Breast epithelium (tissue), 4 donors: Measurements from ENCODE around the gene TAL1. TPM values are rescaled to one million over a fixed set of nuclear protein-coding genes. Genes with fewer than 3 reads are reported as not detected.

Source experiments
- DNase-seq, 2 donors: peaks; one replicate each; pipeline ENCODE4 v3.0.0-alpha.2; 2019; ENCODE audit warnings: low spot score in 2 of 2
- H3K27ac ChIP-seq, 2 donors: fragments of 200-600 bp; sonication (generic) in 1 of 2; one replicate each; pipeline ENCODE4 v1.5.1; 2016 to 2019; ENCODE audit warnings: mild to moderate bottlenecking in 1 of 2
- H3K27me3 ChIP-seq, 2 donors: fragments of 200-600 bp; sonication (generic) in 1 of 2; one replicate each; pipeline versions ENCODE4 v1.5.1 to v1.6.0; 2017 to 2019; ENCODE audit warnings: control low read depth in 1 of 2, mild to moderate bottlenecking in 1 of 2
- H3K36me3 ChIP-seq: fragments of 200-600 bp; one replicate; pipeline ENCODE4 v1.5.1; 2019
- H3K4me1 ChIP-seq, 2 donors: fragments of 200-600 bp; sonication (generic); one replicate each; pipeline ENCODE4 v1.5.1; 2016 to 2019; ENCODE audit warnings: control low read depth in 1 of 2
- H3K4me3 ChIP-seq, 3 donors: fragments of 200-600 bp; sonication (generic); 1 replicate in 2 of 3; 2 replicates in 1 of 3; pipeline ENCODE4 v1.5.1; 2016 to 2019; ENCODE audit warnings: mild to moderate bottlenecking in 3 of 3, moderate library complexity in 2 of 3
- H3K9me3 ChIP-seq, 2 donors: fragments of 200-600 bp; sonication (generic) in 1 of 2; one replicate each; pipeline ENCODE4 v1.5.1; 2016 to 2019; ENCODE audit warnings: control low read depth in 1 of 2
- CTCF ChIP-seq, 3 donors: fragments of 450-650 bp; IDR thresholded peaks; one replicate each; pipeline ENCODE4 v1.5.1; 2016 to 2017; ENCODE audit warnings: antibody characterized with exemption in 3 of 3, mild to moderate bottlenecking in 3 of 3, moderate library complexity in 3 of 3
- POLR2A ChIP-seq: fragments of 450-650 bp; IDR thresholded peaks from one replicate; pipeline ENCODE4 v1.6.1; 2016; ENCODE audit warnings: antibody characterized with exemption, mild to moderate bottlenecking, moderate library complexity
- POLR2AphosphoS5 ChIP-seq, 3 donors: sonication (generic); formaldehyde crosslinking; IDR thresholded peaks; one replicate each; pipeline ENCODE4 v1.6.1; 2017; ENCODE audit warnings: antibody characterized with exemption in 3 of 3
- intact Hi-C: fragments of 100-400 bp; cut with DNase I; formaldehyde crosslinking; loops from one replicate; pipeline ENCODE4 v1.15.1; 2023; ENCODE audit warnings: low total_unique reads
- total RNA-seq, 3 donors: library from RNA; depleted of rRNA; stranded (reverse); fragments of >200 nt; gene quantifications; one replicate each; pipeline ENCODE4 v1.1.0, GENCODE V29; 2016

TAL1 gene
- total RNA-seq, 3 donors from 2014 or later = 2.3 to 6.2 (median 5.1) TPM

GRCh38 chr1:47179988-47180563 lies 51.9 kb downstream of the TAL1 start:
- TF ChIP-seq CTCF (IDR thresholded peaks at IDR 0.05) = no peak
- no peak for TF ChIP-seq POLR2A
- no peak for TF ChIP-seq POLR2AphosphoS5 (IDR thresholded peaks at IDR 0.05)
- Histone ChIP-seq H3K27me3 (no peaks in the 10 kb centered on the region), H3K27ac (peak overlapping the region in 1 of 2 donors; percentile 75), H3K4me1 (peaks cover 0 to 10% of the 10 kb centered on the region in 2 donors), H3K9me3 (no peaks in the 10 kb centered on the region), H3K4me3 (peak overlapping the region in 1 of 3 donors; percentile 48), H3K36me3 (no peaks in the 10 kb centered on the region)
- no peak for DNase-seq
- intact Hi-C loops = loop anchor here (10.0 kb wide), 1 partner anchor 535 kb away; no protein-coding TSS in a partner anchor

- H3K4me1 ChIP-seq = peaks cover 0 to 10% of the 10 kb centered on the region in 2 donors
- TF ChIP-seq POLR2A (no peak), CTCF (IDR thresholded peaks at IDR 0.05) (peak; percentile 62 to 90 (median 86)), POLR2AphosphoS5 (IDR thresholded peaks at IDR 0.05) (peak in 2 of 3 donors; percentile 44 to 60)
- H3K36me3 ChIP-seq = no peaks in the 10 kb centered on the region
- intact Hi-C loops = no loop called here
- peak; percentile 86 to 88 for DNase-seq
- no peaks in the 10 kb centered on the region for H3K9me3 ChIP-seq
- H3K4me3 ChIP-seq = peak overlapping the region; percentile 27 to 61 (median 48)
- peak overlapping the region; percentile 54 to 75 for H3K27ac ChIP-seq
- H3K27me3 ChIP-seq = no peaks in the 10 kb centered on the region
Observed at GRCh38 chr1:47179017-47179987, 52.7 kb downstream of the TAL1 start.

GRCh38 chr1:47178654-47179016 lies 53.4 kb downstream of the TAL1 start:
- H3K4me1 ChIP-seq = peaks cover 0 to 10% of the 10 kb centered on the region in 2 donors
- no peak for TF ChIP-seq POLR2A
- no peak for TF ChIP-seq POLR2AphosphoS5 (IDR thresholded peaks at IDR 0.05)
- no peak for TF ChIP-seq CTCF (IDR thresholded peaks at IDR 0.05)
- intact Hi-C loops = no loop called here
- no peaks in the 10 kb centered on the region for H3K27me3 ChIP-seq
- no peak overlapping the region for H3K27ac ChIP-seq
- no peaks in the 10 kb centered on the region for H3K9me3 ChIP-seq
- peak overlapping the region in 1 of 3 donors; percentile 61 for H3K4me3 ChIP-seq
- no peak for DNase-seq
- H3K36me3 ChIP-seq = no peaks in the 10 kb centered on the region

DNA sequence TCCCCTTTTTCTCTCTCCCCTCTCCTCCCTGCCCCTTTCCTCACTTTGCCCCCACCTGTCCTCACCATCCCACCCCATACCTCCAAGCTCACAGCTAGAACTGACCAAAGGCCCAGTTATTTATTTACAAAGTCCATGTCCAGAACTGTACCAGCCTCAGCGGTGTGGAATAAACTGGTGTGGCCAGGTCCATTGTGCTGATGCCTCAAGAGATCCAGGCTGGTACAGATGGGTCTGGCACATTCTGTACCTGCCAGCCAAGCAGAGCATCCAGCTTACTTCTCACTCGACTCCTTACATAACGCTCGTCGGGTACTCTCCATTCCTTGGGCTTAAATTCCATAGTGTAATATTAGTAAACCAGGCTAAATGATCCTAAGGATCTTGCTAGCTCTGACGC lies 54.0 kb downstream of the TAL1 start:
- DNase-seq = no peak
- Histone ChIP-seq H3K27ac (no peak overlapping the region), H3K27me3 (no peaks in the 10 kb centered on the region), H3K9me3 (no peaks in the 10 kb centered on the region), H3K4me1 (peaks cover 0 to 10% of the 10 kb centered on the region in 2 donors), H3K4me3 (no peak overlapping the region), H3K36me3 (no peaks in the 10 kb centered on the region)
- TF ChIP-seq POLR2A (no peak), CTCF (IDR thresholded peaks at IDR 0.05) (no peak), POLR2AphosphoS5 (IDR thresholded peaks at IDR 0.05) (no peak)
- intact Hi-C loops = no loop called here
